BE2C (cell line): ENCODE measurements around the gene ZBTB11.
"Not testable (repeated sequence)": the region's sequence is repeated elsewhere in the genome, so short reads cannot be mapped to it uniquely, and the experiment has no call there.

Experiments used
- DNase-seq: peaks from one replicate; pipeline ENCODE4 v3.0.0-alpha.2; 2020
- H3K27me3 ChIP-seq: fragments of 250-450 bp; sonication (Bioruptor Pico); 2 replicates; pipeline ENCODE4 v1.5.1; 2020; ENCODE audit warnings: mild to moderate bottlenecking
- H3K36me3 ChIP-seq: fragments of 250-450 bp; sonication (Bioruptor Pico); 2 replicates; pipeline ENCODE4 v1.5.1; 2020; ENCODE audit warnings: mild to moderate bottlenecking
- H3K4me1 ChIP-seq: fragments of 250-450 bp; sonication (Bioruptor Pico); 2 replicates; pipeline ENCODE4 v1.5.1; 2020
- H3K4me3 ChIP-seq: 2 replicates; pipeline ENCODE4 v1.5.1; 2011; ENCODE audit warnings: low read depth, low read length
- H3K9me3 ChIP-seq: fragments of 250-450 bp; sonication (Bioruptor Pico); 2 replicates; pipeline ENCODE4 v1.5.1; 2020
- TF ChIP-seq, protein P1 (sequence below): IDR thresholded peaks from 2 replicates; pipeline ENCODE4 v1.5.1; 2012; ENCODE audit warnings: mild to moderate bottlenecking, low read depth, low read length

Gene ZBTB11

DNA sequence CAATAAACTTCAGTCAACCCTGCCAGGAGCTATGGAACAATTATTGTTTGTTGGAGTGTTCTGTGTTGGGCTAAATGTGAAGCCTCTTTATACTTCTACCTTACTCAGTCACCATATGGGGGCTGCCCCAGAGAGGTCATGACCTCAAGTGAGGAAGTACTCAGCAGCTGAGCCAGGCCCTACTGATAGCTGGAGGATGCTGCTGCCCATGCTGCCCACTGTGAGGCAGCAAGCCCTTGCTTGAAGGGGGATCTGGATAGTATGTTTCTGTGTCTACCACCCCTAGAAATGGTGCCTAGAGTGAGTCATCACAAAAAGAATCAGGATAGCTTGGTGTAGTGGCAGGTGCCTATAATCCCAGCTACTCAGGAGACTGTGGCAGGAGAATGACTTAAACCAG is 14.0 kb upstream of the ZBTB11 start:
- no peak for DNase-seq
- TF ChIP-seq, protein P1, sequence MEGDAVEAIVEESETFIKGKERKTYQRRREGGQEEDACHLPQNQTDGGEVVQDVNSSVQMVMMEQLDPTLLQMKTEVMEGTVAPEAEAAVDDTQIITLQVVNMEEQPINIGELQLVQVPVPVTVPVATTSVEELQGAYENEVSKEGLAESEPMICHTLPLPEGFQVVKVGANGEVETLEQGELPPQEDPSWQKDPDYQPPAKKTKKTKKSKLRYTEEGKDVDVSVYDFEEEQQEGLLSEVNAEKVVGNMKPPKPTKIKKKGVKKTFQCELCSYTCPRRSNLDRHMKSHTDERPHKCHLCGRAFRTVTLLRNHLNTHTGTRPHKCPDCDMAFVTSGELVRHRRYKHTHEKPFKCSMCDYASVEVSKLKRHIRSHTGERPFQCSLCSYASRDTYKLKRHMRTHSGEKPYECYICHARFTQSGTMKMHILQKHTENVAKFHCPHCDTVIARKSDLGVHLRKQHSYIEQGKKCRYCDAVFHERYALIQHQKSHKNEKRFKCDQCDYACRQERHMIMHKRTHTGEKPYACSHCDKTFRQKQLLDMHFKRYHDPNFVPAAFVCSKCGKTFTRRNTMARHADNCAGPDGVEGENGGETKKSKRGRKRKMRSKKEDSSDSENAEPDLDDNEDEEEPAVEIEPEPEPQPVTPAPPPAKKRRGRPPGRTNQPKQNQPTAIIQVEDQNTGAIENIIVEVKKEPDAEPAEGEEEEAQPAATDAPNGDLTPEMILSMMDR: no peak
- no peaks in the 10 kb centered on the region for H3K9me3 ChIP-seq
- peaks cover 2% of the 10 kb centered on the region for H3K36me3 ChIP-seq
- no peak overlapping the region for H3K4me3 ChIP-seq
- no peaks in the 10 kb centered on the region for H3K4me1 ChIP-seq
- H3K27me3 ChIP-seq: no peaks in the 10 kb centered on the region

DNA sequence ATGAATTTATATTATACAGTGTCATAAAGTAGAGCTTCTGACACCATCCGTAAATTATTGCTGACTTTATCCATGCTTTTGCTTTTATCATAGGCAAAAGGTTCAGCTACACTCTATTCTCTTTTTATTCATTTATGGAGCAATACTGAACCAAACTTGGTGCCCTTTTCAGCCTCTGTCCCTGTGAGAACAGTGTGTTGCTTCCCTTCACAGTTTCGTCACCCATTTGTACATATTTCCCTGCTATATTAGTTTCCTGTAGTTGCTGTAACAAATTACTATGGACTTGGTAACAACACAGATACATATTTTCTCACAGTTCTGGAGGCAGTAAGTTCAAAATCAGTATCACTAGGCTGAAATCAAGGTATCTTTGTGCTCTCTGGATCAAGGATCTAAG is 12.4 kb upstream of the ZBTB11 start:
- Histone ChIP-seq H3K9me3 (no peaks in the 10 kb centered on the region), H3K27me3 (no peaks in the 10 kb centered on the region), H3K36me3 (peaks cover 17% of the 10 kb centered on the region), H3K4me3 (no peak overlapping the region), H3K4me1 (no peaks in the 10 kb centered on the region)
- DNase-seq: no peak
- TF ChIP-seq, protein P1: no peak

DNA sequence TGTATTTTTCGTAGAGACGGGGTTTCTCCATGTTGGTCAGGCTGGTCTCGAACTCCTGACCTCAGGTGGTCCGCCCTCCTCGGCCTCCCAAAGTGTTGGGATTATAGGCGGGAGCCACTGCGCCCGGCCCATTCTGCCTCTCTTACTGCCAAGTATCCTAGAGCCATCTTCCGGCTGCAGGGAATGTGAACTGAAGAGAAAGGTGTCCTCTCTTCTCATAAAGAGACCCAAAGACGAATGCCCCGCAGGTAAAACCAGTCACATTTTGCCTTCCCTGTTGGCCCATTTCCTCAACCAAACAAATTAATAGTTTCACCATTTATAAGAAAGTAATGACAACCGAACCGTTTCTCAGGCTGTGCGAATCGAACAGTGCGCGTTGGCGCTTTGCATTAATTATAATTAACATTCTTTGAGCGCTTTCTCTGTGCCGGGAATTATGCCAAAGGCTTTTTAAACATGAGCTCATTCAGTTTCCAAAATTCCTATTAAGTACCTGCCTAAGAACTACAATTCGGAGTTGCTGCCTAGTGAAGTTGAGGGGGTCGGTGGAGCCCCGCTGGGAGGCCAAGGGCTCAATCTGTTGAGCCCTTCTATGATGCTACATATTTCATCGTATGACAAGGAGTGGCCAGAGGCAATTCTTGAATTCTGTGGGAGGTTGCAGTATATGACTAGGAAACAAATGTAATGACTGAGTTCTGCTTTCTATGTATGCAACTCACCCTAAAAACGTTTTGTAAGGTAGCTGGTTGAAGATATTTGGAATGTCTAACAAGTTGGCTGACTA is 10.4 kb upstream of the ZBTB11 start:
- Histone ChIP-seq H3K27me3 (no peaks in the 10 kb centered on the region), H3K4me1 (no peaks in the 10 kb centered on the region), H3K4me3 (peak overlapping the region; percentile 87), H3K9me3 (no peaks in the 10 kb centered on the region), H3K36me3 (peaks cover 36% of the 10 kb centered on the region)
- TF ChIP-seq, protein P1: no peak
- DNase-seq: no peak

DNA sequence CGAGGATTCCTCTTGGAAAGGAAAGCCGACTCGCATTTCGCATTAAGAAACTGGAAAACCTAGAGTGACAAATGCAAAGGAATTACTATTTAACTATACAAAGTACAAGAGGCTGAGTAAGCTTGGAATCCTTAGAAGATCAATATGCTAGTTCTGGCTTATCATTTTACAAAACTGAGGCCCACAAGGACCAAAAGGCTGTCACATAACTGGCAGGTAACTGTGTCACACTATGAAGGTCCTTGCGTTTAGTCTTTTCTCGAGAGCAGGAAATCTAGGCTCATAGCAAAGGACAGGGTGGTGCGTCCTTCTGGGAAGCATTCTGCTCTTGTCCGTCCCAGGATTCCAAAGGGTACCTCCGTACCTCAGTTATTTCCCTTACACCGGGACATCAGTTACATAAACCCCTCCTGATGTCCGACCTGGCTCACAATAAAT is 9.0 kb upstream of the ZBTB11 start:
- DNase-seq: no peak
- H3K36me3 ChIP-seq: peaks cover 51% of the 10 kb centered on the region
- H3K4me1 ChIP-seq: no peaks in the 10 kb centered on the region

GRCh38 chr3:101685050-101685400 is 8.1 kb upstream of the ZBTB11 start:
- TF ChIP-seq, protein P1: no peak
- H3K9me3 ChIP-seq: no peaks in the 10 kb centered on the region
- H3K27me3 ChIP-seq: no peaks in the 10 kb centered on the region
- peak overlapping the region; percentile 87 for H3K4me3 ChIP-seq
- no peaks in the 10 kb centered on the region for H3K4me1 ChIP-seq
- H3K36me3 ChIP-seq: peaks cover 60% of the 10 kb centered on the region
- DNase-seq: no peak

More for the DNA sequence above, 9.0 kb upstream of the ZBTB11 start:
- no peaks in the 10 kb centered on the region for H3K9me3 ChIP-seq
- TF ChIP-seq, protein P1: no peak
- peak overlapping the region; percentile 87 for H3K4me3 ChIP-seq
- no peaks in the 10 kb centered on the region for H3K27me3 ChIP-seq

DNA sequence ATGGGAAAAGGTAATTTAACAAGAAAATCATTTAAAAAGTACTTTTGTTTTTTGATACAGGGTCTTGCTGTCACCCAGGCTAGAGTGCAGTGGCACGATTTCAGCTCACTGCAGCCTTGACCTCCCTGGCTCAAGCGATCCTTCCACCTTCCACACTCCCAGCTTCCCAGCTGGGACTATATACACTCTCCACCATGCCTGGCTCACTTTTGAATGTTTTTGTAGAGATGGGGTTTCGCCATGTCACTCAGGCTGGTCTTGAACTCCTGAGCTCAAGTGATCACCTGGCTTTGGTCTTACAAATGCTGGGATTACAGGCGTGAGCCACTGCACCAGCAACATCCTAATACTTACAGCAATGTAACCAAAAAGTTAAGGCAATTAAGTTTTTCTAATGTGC is 3.5 kb upstream of the ZBTB11 start:
- Histone ChIP-seq H3K27me3 (no peaks in the 10 kb centered on the region), H3K36me3 (peaks cover 54% of the 10 kb centered on the region), H3K4me3 (no peak overlapping the region), H3K4me1 (no peaks in the 10 kb centered on the region), H3K9me3 (no peaks in the 10 kb centered on the region)
- TF ChIP-seq, protein P1: no peak
- no peak for DNase-seq

DNA sequence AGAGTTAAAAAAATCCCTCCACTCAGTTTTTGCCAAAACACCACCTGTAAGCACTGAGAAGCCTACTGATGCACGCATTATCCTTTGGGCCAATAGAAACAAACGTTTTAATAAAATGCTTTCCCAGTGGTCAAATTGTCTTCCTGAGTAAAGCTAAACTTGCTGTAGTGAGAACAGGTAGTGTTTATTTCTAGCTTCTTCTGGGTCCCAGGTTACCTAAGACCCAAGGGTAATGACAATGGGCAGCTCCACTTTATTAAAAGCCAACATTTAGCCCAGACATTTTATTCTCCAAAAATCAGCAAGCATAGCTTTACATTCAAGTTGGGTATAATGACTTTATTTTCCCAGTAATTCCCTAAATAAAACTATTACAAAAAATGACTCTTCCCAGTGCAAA is 1.9 kb upstream of the ZBTB11 start:
- not testable (repeated sequence) for H3K9me3 ChIP-seq, H3K4me1 ChIP-seq, DNase-seq, H3K27me3 ChIP-seq, H3K4me3 ChIP-seq
- peaks cover 40% of the 10 kb centered on the region for H3K36me3 ChIP-seq
